Chondrocyte (in vitro differentiated cells): ENCODE data around the gene MTSS2. TPM values are rescaled to one million over a fixed set of nuclear protein-coding genes. Genes with fewer than 3 reads are reported as not detected.

Source experiments
- DNase-seq: peaks from one replicate; pipeline ENCODE4 v3.0.0; 2021; ENCODE audit warnings: mixed read lengths, low spot score
- H3K27ac Mint-ChIP-seq: one replicate; pipeline ENCODE4 v1.8.0; 2021; ENCODE audit warnings: mild to moderate bottlenecking, moderate library complexity, mixed read lengths; ENCODE audit not compliant: unreplicated experiment
- H3K27me3 Mint-ChIP-seq: 2 replicates; pipeline ENCODE4 v1.8.0; 2021; ENCODE audit warnings: low read depth, mixed read lengths
- H3K36me3 Mint-ChIP-seq: 2 replicates; pipeline ENCODE4 v1.8.0; 2021; ENCODE audit warnings: low read depth, mixed read lengths
- H3K4me1 Mint-ChIP-seq: 2 replicates; pipeline ENCODE4 v1.8.0; 2021; ENCODE audit warnings: low read depth, mild to moderate bottlenecking, mixed read lengths
- H3K4me3 Mint-ChIP-seq: one replicate; pipeline ENCODE4 v1.8.0; 2021; ENCODE audit warnings: mild to moderate bottlenecking, moderate library complexity, mixed read lengths; ENCODE audit not compliant: unreplicated experiment
- H3K9me3 Mint-ChIP-seq: 2 replicates; pipeline ENCODE4 v1.8.0; 2021; ENCODE audit warnings: low read depth, mixed read lengths
- total RNA-seq: library from RNA; stranded (reverse); gene quantifications from 3 replicates; pipeline ENCODE4 v1.2.1, GENCODE V29; 2021
- TF ChIP-seq, protein P1 (sequence below): fragments of 200-600 bp; sonication (generic); IDR thresholded peaks from 2 replicates; pipeline ENCODE4 v1.5.0; 2021; ENCODE audit warnings: antibody characterized with exemption, mild to moderate bottlenecking, moderate library complexity

MTSS2 gene
- total RNA-seq, 1 donor from 2014 or later, result 296 TPM

DNA sequence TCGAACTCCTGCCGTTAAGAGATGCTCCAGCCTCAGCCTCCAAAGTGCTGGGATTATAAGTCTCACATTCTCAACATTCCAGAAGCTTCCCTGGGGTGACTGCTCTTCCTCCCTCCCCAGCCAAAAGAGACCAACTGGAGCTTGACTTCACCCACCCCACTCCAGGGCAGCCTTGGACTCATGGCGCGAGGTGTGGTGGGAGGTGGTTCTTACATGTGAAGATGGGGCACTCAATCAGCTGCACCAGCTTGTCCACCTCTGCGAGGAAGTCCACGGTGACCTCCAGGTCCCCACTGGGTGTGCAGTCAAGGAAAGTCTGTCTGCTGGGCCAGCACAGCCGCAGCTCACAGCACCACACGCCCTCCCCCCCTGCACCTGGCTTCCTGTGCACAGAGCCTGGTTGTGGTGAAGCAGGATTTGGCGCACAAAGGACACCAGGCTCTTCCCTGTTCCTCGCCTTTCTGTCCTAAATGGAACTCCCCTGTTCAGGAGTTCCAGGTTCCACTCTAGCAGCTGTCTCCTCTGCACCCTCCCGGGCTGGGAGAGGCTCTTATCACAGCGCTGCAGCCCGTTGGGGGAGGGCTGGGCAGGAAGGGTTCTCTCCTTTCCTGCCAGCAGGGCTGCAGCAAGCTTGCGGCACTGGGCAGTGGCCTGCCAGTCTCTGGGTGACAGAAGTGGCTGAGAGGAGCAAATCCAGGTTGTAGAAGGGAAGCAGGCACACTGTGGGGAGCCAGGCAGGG, 9.6 kb upstream of the MTSS2 start:
- H3K4me3 Mint-ChIP-seq, result no peak overlapping the region
- no peak for DNase-seq
- no peaks in the 10 kb centered on the region for H3K27me3 Mint-ChIP-seq
- no peaks in the 10 kb centered on the region for H3K9me3 Mint-ChIP-seq
- TF ChIP-seq, protein P1, sequence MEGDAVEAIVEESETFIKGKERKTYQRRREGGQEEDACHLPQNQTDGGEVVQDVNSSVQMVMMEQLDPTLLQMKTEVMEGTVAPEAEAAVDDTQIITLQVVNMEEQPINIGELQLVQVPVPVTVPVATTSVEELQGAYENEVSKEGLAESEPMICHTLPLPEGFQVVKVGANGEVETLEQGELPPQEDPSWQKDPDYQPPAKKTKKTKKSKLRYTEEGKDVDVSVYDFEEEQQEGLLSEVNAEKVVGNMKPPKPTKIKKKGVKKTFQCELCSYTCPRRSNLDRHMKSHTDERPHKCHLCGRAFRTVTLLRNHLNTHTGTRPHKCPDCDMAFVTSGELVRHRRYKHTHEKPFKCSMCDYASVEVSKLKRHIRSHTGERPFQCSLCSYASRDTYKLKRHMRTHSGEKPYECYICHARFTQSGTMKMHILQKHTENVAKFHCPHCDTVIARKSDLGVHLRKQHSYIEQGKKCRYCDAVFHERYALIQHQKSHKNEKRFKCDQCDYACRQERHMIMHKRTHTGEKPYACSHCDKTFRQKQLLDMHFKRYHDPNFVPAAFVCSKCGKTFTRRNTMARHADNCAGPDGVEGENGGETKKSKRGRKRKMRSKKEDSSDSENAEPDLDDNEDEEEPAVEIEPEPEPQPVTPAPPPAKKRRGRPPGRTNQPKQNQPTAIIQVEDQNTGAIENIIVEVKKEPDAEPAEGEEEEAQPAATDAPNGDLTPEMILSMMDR, result peak; percentile 49
- peak overlapping the region; percentile 100 for H3K27ac Mint-ChIP-seq
- peaks cover 4% of the 10 kb centered on the region for H3K36me3 Mint-ChIP-seq
- H3K4me1 Mint-ChIP-seq, result peaks cover 94% of the 10 kb centered on the region

GRCh38 chr16:70694868-70695218, 9.0 kb upstream of the MTSS2 start:
- Mint-ChIP-seq H3K27me3 (no peaks in the 10 kb centered on the region), H3K4me1 (peaks cover 94% of the 10 kb centered on the region), H3K27ac (peak overlapping the region; percentile 100), H3K4me3 (no peak overlapping the region), H3K9me3 (no peaks in the 10 kb centered on the region), H3K36me3 (peaks cover 4% of the 10 kb centered on the region)
- no peak for DNase-seq
- TF ChIP-seq, protein P1, result no peak

DNA sequence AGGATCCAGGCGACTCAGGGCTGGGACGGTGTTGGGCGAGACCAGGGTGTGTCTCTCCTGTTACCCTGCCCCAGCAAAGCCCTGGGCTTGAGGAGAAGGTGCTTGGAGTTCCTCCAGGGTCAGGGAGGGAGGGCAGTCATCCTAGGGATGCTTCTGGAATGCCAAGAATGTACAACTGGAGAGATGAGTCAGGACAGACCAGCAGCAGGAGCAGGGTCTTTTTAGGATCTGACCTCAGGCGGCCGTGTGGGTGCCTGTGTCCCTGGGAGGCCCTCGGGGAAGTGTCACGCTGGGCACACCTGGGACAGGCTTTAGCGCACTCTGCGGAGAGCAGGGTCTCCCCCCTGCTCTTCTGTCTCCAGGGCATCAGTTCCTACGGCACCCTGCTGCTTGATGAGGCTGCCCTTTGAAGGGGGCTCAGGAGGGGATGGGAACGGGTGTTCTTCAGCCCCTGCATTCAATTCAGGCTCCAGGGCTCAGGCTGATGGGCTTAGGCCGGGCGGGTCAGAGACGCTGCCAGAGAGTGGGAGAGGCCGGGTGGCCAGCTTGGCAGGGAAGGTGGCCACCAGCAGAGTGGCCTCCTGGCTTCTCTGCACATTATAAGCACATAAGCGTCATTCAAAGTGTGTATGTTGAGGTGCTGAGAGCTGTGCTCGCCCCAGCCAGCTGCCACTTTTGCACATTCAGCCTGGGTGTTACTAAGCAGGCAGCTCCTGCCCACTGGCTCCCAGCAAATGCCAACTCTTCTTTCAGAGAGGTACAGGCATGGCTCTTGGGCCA, 8.4 kb upstream of the MTSS2 start:
- Mint-ChIP-seq H3K27me3 (no peaks in the 10 kb centered on the region), H3K9me3 (no peaks in the 10 kb centered on the region), H3K36me3 (peaks cover 4% of the 10 kb centered on the region), H3K4me1 (peaks cover 92% of the 10 kb centered on the region), H3K27ac (peak overlapping the region; percentile 100), H3K4me3 (no peak overlapping the region)
- TF ChIP-seq, protein P1, result no peak
- DNase-seq, result no peak

GRCh38 chr16:70692873-70693671, 7.2 kb upstream of the MTSS2 start:
- no peaks in the 10 kb centered on the region for H3K27me3 Mint-ChIP-seq
- no peak overlapping the region for H3K4me3 Mint-ChIP-seq
- peaks cover 1% of the 10 kb centered on the region for H3K36me3 Mint-ChIP-seq
- no peaks in the 10 kb centered on the region for H3K9me3 Mint-ChIP-seq
- peaks cover 92% of the 10 kb centered on the region for H3K4me1 Mint-ChIP-seq
- TF ChIP-seq, protein P1, result peak; percentile 14
- peak overlapping the region; percentile 100 for H3K27ac Mint-ChIP-seq
- DNase-seq, result no peak
